Mesenchymal stem cell (in vitro differentiated cells and primary cell): Measurements from ENCODE around the gene OR51B5.
A peak's percentile ranks its signal among the peaks of the same experiment; 100 is the strongest.
"Not testable (repeated sequence)": the region's sequence is repeated elsewhere in the genome, so short reads cannot be mapped to it uniquely, and the experiment has no call there.

ENCODE experiments used
- DNase-seq: peaks from one replicate; pipeline ENCODE4 v3.0.0-alpha.2; 2013
- H2AFZ ChIP-seq: one replicate; pipeline ENCODE4 v1.6.1; 2013; ENCODE audit warnings: low read depth, mild to moderate bottlenecking, control low read depth, inconsistent platforms, low read length, moderate library complexity
- H2AK5ac ChIP-seq: 2 replicates; pipeline ENCODE4 v1.6.1; 2013; ENCODE audit warnings: low read length, moderate library complexity, mild to moderate bottlenecking, inconsistent platforms; ENCODE audit not compliant: severe bottlenecking
- H2BK120ac ChIP-seq: one replicate; pipeline ENCODE4 v1.6.1; 2013; ENCODE audit warnings: low read depth, mild to moderate bottlenecking, inconsistent platforms, low read length, moderate library complexity
- H2BK12ac ChIP-seq, 2 experiments: one replicate each; pipeline ENCODE4 v1.6.1; 2013; ENCODE audit warnings: inconsistent platforms in 2 of 2, low read length in 2 of 2, mild to moderate bottlenecking in 2 of 2, moderate library complexity in 2 of 2, control low read depth in 1 of 2
- H2BK15ac ChIP-seq: one replicate; pipeline ENCODE4 v1.6.1; 2013; ENCODE audit warnings: mild to moderate bottlenecking, low read depth, inconsistent platforms; ENCODE audit not compliant: poor library complexity, severe bottlenecking
- H2BK5ac ChIP-seq: 2 replicates; pipeline ENCODE4 v1.6.1; 2013; ENCODE audit warnings: low read depth, mild to moderate bottlenecking, low read length, control low read depth, inconsistent platforms; ENCODE audit not compliant: poor library complexity, severe bottlenecking
- H3K14ac ChIP-seq, 2 experiments: one replicate each; pipeline ENCODE4 v1.6.1; 2013; ENCODE audit warnings: inconsistent platforms in 2 of 2, low read length in 2 of 2, control low read depth in 1 of 2, mild to moderate bottlenecking in 1 of 2, moderate library complexity in 1 of 2
- H3K18ac ChIP-seq, 2 experiments: one replicate each; pipeline ENCODE4 v1.6.1; 2013; ENCODE audit warnings: inconsistent platforms in 2 of 2, low read length in 2 of 2, control low read depth in 1 of 2, low read depth in 1 of 2, mild to moderate bottlenecking in 1 of 2
- H3K23ac ChIP-seq, 2 experiments: one replicate each; pipeline ENCODE4 v1.6.1; 2013; ENCODE audit warnings: inconsistent platforms in 2 of 2, low read length in 2 of 2, mild to moderate bottlenecking in 2 of 2, moderate library complexity in 2 of 2, control low read depth in 1 of 2
- H3K27ac ChIP-seq: 2 replicates; pipeline ENCODE4 v1.5.1; 2013; ENCODE audit warnings: mild to moderate bottlenecking, moderate library complexity, low read length, control low read depth, inconsistent platforms; ENCODE audit not compliant: poor library complexity, severe bottlenecking
- H3K27me3 ChIP-seq, 2 experiments: 2 replicates each; pipeline versions ENCODE4 v1.6.1 to v1.7.0; 2013; ENCODE audit warnings: low read length in 2 of 2, mild to moderate bottlenecking in 2 of 2, moderate library complexity in 2 of 2, control low read depth in 1 of 2, inconsistent platforms in 1 of 2; ENCODE audit not compliant: control insufficient read depth in 1 of 2, insufficient read depth in 1 of 2
- H3K36me3 ChIP-seq, 2 experiments: 2 replicates each; pipeline versions ENCODE4 v1.6.1 to v1.7.0; 2013; ENCODE audit warnings: low read length in 2 of 2, control low read depth in 1 of 2, inconsistent platforms in 1 of 2, low read depth in 1 of 2, mild to moderate bottlenecking in 1 of 2; ENCODE audit not compliant: insufficient read depth in 2 of 2, control insufficient read depth in 1 of 2
- H3K4ac ChIP-seq, 2 experiments: one replicate each; pipeline ENCODE4 v1.6.1; 2013; ENCODE audit warnings: inconsistent platforms in 2 of 2, low read length in 2 of 2, mild to moderate bottlenecking in 2 of 2, moderate library complexity in 2 of 2, control low read depth in 1 of 2, low read depth in 1 of 2
- H3K4me1 ChIP-seq: 2 replicates; pipeline ENCODE4 v1.6.1; 2013; ENCODE audit warnings: low read depth, low read length, control low read depth; ENCODE audit not compliant: control insufficient read depth, insufficient read depth
- H3K4me2 ChIP-seq: 2 replicates; pipeline ENCODE4 v1.6.1; 2013; ENCODE audit warnings: low read length, mild to moderate bottlenecking, inconsistent platforms; ENCODE audit not compliant: poor library complexity, severe bottlenecking
- H3K4me3 ChIP-seq, 2 experiments: 2 replicates each; pipeline versions ENCODE4 v1.5.1 to v1.7.0; 2013; ENCODE audit warnings: low read length in 2 of 2, mild to moderate bottlenecking in 2 of 2, control low read depth in 1 of 2, low read depth in 1 of 2; ENCODE audit not compliant: insufficient read depth in 1 of 2
- H3K79me1 ChIP-seq: replicated peaks from 2 replicates; pipeline ENCODE4 v1.6.1; 2013; ENCODE audit warnings: mild to moderate bottlenecking, control low read depth, low read length, inconsistent platforms; ENCODE audit not compliant: poor library complexity, severe bottlenecking
- H3K9ac ChIP-seq: 2 replicates; pipeline ENCODE4 v1.7.0; 2013; ENCODE audit warnings: mild to moderate bottlenecking, low read length, moderate library complexity
- H3K9me3 ChIP-seq: 2 replicates; pipeline ENCODE4 v1.7.0; 2013; ENCODE audit warnings: mild to moderate bottlenecking, low read length; ENCODE audit not compliant: control insufficient read depth
- H4K8ac ChIP-seq: one replicate; pipeline ENCODE4 v1.6.1; 2013; ENCODE audit warnings: inconsistent platforms, mild to moderate bottlenecking, low read length, moderate library complexity
- H4K91ac ChIP-seq: one replicate; pipeline ENCODE4 v1.6.1; 2013; ENCODE audit warnings: mild to moderate bottlenecking, low read length, inconsistent platforms
- WGBS: methylation state at CpG from one replicate; pipeline ENCODE4 v1.1.7; 2013; ENCODE audit warnings: mixed read lengths; 5-methylcytosine and 5-hydroxymethylcytosine counted together

OR51B5 gene

DNA sequence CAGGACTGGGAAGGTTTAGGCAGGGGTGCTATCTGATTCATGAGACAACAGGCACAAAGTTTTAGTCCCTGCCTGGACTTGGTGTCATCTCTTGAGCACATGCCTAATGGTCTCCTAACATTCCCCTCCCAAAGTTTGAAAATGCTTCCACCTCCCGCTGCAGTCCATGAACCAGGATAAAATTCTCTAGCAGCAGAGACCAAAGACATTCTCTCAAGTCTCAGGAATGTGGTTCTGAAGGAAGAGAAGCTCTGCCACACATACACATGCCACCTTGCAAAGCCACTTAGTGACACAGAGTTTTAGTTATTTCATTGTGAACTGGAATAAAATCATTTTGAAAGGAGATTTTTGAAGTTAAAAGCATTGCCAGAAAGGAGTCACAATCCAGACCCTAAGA is 23.5 kb upstream of the OR51B5 start:
- Histone ChIP-seq H3K18ac (no peak overlapping the region), H2AK5ac (no peak overlapping the region), H2BK120ac (no peak overlapping the region), H3K23ac (no peak overlapping the region), H3K4me3 (no peak overlapping the region), H3K4me1 (peaks cover 2% of the 10 kb centered on the region), H3K27ac (peak overlapping the region; percentile 32), H2AFZ (no peak overlapping the region), H3K4ac (no peak overlapping the region), H4K91ac (no peak overlapping the region), H3K14ac (no peak overlapping the region), H3K9ac (peak overlapping the region; percentile 68), H2BK12ac (no peak overlapping the region), H2BK15ac (no peak overlapping the region), H3K36me3 (no peaks in the 10 kb centered on the region), H4K8ac (no peak overlapping the region), H3K79me1 (no peaks in the 10 kb centered on the region), H3K27me3 (no peaks in the 10 kb centered on the region), H3K9me3 (no peaks in the 10 kb centered on the region), H2BK5ac (no peak overlapping the region), H3K4me2 (no peak overlapping the region)
- no CpG with 5 or more reads among the region's 1 CpG for WGBS
- no peak for DNase-seq

DNA sequence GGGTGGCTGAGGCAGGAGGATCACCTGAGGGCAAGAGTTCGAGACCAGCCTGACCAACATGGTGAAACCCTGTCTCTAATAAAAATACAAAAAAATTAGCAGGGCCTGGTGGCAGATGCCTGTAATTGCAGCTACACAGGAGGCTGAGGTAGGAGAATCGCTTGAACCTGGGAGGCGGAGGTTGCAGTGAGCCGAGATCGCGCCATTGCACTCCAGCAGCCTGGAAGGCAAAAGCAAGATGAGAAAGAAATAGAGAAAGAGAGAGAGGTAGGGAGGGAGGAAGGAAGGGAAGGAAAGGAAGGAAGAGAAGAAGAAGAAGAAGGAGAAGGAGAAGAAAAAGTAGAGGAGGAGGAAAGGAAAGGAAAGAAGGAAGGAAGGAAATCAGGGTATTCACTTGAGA is 23.0 kb upstream of the OR51B5 start:
- not testable (repeated sequence) for H3K27me3 ChIP-seq, H3K36me3 ChIP-seq, H4K91ac ChIP-seq, H3K18ac ChIP-seq, H2BK5ac ChIP-seq, H3K4me3 ChIP-seq, H2AK5ac ChIP-seq, H3K9ac ChIP-seq, H3K4ac ChIP-seq, H4K8ac ChIP-seq, H3K27ac ChIP-seq, H2BK12ac ChIP-seq, DNase-seq, H3K79me1 ChIP-seq, H2AFZ ChIP-seq, H3K23ac ChIP-seq, H3K4me2 ChIP-seq, H2BK15ac ChIP-seq, H3K9me3 ChIP-seq, H2BK120ac ChIP-seq, H3K14ac ChIP-seq, H3K4me1 ChIP-seq
- WGBS: 84% methylated on average over 5 of the region's 6 CpGs

DNA sequence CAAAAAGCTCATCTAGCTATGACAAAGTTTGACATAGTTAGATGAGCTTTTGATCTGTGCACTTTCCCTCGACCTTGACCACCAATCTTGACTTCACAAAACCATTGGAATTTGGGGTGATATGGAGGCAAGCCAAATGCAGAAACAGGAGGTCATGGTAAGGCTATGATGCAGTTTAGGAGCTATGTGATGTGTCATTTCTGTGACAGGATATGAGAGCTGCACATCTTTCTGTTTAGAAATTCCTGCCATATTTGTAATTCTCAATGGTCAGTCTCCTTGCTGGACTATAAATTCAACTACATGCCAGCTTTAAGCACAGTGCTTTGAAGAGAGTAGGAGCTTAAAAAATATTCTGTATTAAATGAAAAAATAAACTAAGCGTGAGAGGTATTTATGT is 20.9 kb upstream of the OR51B5 start:
- no peak overlapping the region for H3K23ac ChIP-seq
- no peak overlapping the region for H4K91ac ChIP-seq
- H2BK5ac ChIP-seq: no peak overlapping the region
- no peaks in the 10 kb centered on the region for H3K27me3 ChIP-seq
- 0% methylated on average over 2 of the region's 2 CpGs for WGBS
- peak; percentile 58 for DNase-seq
- no peak overlapping the region for H3K4me2 ChIP-seq
- H3K9ac ChIP-seq: no peak overlapping the region
- H2AFZ ChIP-seq: no peak overlapping the region
- H3K79me1 ChIP-seq: no peaks in the 10 kb centered on the region
- no peak overlapping the region for H2BK15ac ChIP-seq
- H3K27ac ChIP-seq: peak overlapping the region; percentile 88
- H3K4me3 ChIP-seq: no peak overlapping the region
- no peaks in the 10 kb centered on the region for H3K36me3 ChIP-seq
- no peak overlapping the region for H2BK12ac ChIP-seq
- H3K18ac ChIP-seq: no peak overlapping the region
- no peaks in the 10 kb centered on the region for H3K9me3 ChIP-seq
- H3K4me1 ChIP-seq: peaks cover 2% of the 10 kb centered on the region
- no peak overlapping the region for H3K14ac ChIP-seq
- H2BK120ac ChIP-seq: no peak overlapping the region
- H3K4ac ChIP-seq: no peak overlapping the region
- H2AK5ac ChIP-seq: no peak overlapping the region
- no peak overlapping the region for H4K8ac ChIP-seq

DNA sequence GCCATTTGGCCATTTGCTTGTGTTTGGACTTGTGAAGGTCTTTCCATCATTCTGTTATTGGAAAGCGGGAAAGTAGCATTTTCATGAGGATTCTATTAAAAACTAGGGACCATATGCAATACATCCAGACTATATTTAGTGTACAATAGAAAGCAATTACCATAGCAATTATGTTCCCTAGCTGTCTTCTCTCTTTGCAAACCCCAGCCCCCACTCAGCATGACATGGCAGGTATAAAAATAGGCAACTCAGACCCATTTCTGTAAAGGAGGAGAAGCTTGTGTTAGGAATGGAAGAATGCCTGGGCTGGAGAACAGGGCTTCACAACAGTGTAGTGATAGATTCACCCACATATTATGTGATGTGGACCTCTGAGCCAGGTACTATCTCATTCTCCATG is 20.4 kb upstream of the OR51B5 start:
- no peaks in the 10 kb centered on the region for H3K9me3 ChIP-seq
- H3K23ac ChIP-seq: no peak overlapping the region
- no peak overlapping the region for H3K4me3 ChIP-seq
- H3K4me2 ChIP-seq: peak overlapping the region; percentile 11
- peaks cover 2% of the 10 kb centered on the region for H3K4me1 ChIP-seq
- H3K18ac ChIP-seq: peak overlapping the region in 1 of 2 experiments; percentile 14
- H2AFZ ChIP-seq: no peak overlapping the region
- H2BK15ac ChIP-seq: no peak overlapping the region
- DNase-seq: peak; percentile 29
- WGBS: no CpG with 5 or more reads among the region's 1 CpG
- no peak overlapping the region for H3K9ac ChIP-seq
- H3K14ac ChIP-seq: no peak overlapping the region
- no peak overlapping the region for H4K91ac ChIP-seq
- H3K79me1 ChIP-seq: no peaks in the 10 kb centered on the region
- no peak overlapping the region for H4K8ac ChIP-seq
- H3K27ac ChIP-seq: peak overlapping the region; percentile 88
- H2BK5ac ChIP-seq: no peak overlapping the region
- H2BK120ac ChIP-seq: no peak overlapping the region
- peak overlapping the region; percentile 80 for H2AK5ac ChIP-seq
- H3K36me3 ChIP-seq: no peaks in the 10 kb centered on the region
- peak overlapping the region in 1 of 2 experiments; percentile 63 for H2BK12ac ChIP-seq
- no peak overlapping the region for H3K4ac ChIP-seq
- H3K27me3 ChIP-seq: no peaks in the 10 kb centered on the region
